GM21390 (cell line): ENCODE measurements around the gene CABYR.
"Not testable (repeated sequence)": the region's sequence is repeated elsewhere in the genome, so short reads cannot be mapped to it uniquely, and the experiment has no call there.

Experiments
- ATAC-seq: cut with Tn5 transposase; IDR thresholded peaks from one replicate; pipeline ENCODE4 v1.9.1; 2021; ENCODE audit not compliant: unreplicated experiment

CABYR gene

DNA sequence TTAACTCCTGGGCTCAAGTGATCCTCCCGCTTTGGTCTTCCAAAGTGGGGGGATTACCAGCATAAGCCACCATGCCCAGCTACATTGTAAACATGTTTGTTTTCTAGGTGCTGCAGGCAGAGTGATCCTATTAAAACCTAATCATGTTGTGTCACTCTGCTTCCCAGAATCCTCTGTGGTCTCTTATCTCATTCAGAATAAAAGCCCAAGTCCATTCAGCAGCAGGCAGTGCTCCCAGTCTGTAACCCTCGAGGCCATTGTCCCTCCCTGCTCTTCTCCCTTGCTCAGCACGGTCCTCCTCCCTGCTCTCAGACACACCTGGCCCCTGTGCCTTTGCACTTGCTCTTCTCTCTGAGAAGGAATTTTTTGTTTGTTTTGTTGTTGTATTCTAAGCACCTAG, 11.1 kb upstream of the CABYR start:
- ATAC-seq, result no peak

- no peak for ATAC-seq
Observed at GRCh38 chr18:24128700-24129099, 10.2 kb upstream of the CABYR start.

- no peak for ATAC-seq
Observed at GRCh38 chr18:24130494-24130893, 8.4 kb upstream of the CABYR start.

GRCh38 chr18:24136967-24137373, 1.9 kb upstream of the CABYR start:
- no peak for ATAC-seq

- ATAC-seq, result peak; percentile 31
Observed at GRCh38 chr18:24138409-24138788, 463 bp upstream of the CABYR start.

DNA sequence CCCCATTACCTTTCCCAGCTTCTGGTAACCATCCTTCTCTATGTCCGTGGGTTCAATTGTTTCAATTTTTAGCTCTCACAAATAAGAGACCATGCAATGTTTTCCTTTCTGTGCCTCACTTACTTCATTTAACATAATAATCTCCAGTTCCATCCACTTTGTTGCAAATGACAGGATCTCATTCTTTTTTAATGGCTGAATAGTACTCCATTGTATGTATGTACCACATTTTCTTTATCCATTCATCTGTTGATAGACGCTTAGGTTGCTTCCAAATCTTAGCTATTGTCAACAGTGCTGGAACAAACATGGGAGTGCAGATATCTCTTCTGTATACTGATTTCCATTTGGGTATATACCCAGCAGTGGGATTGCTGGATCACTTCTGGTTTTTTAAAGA, 1.8 kb downstream of the CABYR start:
- ATAC-seq, result no peak

GRCh38 chr18:24142376-24142775, 3.5 kb downstream of the CABYR start:
- ATAC-seq, result no peak

DNA sequence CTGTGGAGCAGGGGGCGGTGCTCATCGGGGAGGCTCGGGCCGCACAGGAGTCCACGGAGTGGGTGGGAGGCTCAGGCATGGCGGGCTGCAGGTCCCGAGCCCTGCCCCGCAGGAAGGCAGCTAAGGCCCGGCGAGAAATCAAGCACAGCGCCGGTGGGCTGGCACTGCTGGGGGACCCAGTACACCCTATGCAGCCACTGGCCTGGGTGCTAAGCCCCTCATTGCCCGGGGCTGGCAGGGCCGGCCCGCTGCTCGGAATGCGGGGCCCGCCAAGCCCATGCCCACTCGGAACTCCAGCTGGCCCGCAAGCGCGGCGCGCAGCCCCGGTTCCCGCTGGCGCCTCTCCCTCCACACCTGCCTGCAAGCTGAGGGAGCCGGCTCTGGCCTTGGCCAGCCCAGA, 10.7 kb downstream of the CABYR start:
- ATAC-seq, result not testable (repeated sequence)

DNA sequence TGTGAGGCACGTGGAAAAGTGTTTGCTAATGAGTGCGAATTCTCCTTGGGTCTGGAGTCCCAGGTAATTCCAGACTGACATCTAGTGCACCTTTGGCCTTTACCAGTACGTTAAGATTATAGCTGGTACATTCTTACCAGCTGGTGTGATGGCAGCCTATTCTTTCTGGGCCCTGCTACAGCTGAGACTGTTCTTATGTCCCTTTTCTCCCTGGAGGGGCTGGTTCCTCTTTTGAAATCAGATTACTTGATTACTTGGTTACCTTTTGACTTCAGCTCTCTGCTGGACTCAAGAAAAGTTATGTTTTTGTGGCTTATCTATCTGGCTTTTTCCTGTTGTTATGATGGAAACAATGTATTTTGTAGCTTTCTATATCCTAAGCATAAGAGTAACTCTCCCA, 14.5 kb downstream of the CABYR start:
- ATAC-seq, result no peak

GRCh38 chr18:24157855-24158254, 19.0 kb downstream of the CABYR start:
- ATAC-seq, result no peak

GRCh38 chr18:24160086-24160485, 21.2 kb downstream of the CABYR start:
- no peak for ATAC-seq

DNA sequence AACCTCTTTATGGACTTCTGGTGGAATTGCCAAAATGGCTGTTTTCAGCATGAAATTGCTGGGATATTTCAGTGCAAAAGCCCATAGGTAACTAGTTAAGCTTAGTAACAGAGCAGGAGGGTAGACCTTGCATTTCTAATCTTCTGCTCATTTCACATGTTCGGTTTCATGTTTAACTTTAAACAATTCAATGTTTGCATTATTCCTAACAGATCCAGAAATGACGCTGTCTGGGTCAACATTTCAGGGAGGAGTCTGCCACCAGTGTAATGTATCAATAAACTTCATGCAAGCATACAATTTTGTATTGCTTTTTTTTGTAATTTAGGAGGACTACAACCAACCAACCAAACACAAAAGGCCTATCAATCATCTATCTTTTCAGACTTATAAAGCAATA, 22.4 kb downstream of the CABYR start:
- no peak for ATAC-seq

- ATAC-seq, result no peak
Observed at GRCh38 chr18:24168496-24168895, 29.6 kb downstream of the CABYR start.

- no peak for ATAC-seq
Observed at GRCh38 chr18:24170360-24170759, 31.5 kb downstream of the CABYR start.

GRCh38 chr18:24173997-24174396, 35.1 kb downstream of the CABYR start:
- ATAC-seq, result no peak

DNA sequence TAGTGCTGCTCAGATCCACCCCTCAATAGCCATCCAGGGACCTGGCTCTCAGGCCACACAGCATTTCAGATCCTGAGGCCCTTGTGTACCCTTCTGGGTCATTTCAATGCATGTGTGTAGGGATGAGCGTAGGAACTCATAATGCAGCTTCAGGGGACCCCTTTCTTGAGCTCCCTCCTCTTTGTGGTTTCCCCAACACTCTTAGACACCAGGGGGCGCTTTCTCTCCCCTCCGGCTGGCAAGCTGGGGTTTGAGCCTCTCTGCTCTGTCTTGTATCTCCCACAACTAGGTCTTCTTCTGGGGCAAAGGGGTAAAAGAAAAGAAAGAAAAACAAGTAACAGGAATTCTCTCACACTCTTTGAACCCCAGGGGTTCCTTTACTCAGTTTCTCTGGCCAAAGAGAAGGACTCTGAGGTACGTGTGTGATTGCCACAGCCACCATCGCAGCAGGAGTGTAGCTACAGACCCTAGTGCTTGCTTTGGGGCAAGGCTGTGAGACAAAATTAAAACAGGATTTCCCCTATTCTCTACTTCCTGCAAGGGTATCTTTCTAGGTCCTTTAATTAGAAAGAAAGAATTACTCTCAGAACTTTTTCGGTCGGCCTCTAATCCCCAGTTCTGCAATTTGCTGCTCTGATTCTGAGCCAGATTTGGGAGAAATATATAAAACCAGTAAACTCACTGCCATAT, 38.0 kb downstream of the CABYR start:
- peak; percentile 83 for ATAC-seq

- ATAC-seq, result no peak
Observed at GRCh38 chr18:24177499-24178133, 38.8 kb downstream of the CABYR start.

DNA sequence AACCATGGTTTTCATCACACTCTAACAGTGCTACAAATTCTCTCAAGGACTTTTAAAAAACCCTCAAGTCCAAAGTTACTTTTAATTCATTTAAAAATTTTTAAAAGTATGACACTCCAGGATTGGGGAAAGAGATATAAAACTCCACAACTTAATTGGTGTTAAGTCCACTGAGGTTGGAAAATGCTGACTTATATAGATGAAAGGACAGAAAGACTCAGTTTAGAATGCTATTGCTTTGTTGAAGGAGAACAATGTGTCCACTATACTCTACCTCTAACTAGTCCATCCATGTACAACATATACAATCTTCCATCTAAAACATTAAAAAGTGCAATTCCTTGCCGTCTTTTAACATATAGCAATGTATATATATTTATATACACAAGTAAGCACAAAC, 41.2 kb downstream of the CABYR start:
- no peak for ATAC-seq

DNA sequence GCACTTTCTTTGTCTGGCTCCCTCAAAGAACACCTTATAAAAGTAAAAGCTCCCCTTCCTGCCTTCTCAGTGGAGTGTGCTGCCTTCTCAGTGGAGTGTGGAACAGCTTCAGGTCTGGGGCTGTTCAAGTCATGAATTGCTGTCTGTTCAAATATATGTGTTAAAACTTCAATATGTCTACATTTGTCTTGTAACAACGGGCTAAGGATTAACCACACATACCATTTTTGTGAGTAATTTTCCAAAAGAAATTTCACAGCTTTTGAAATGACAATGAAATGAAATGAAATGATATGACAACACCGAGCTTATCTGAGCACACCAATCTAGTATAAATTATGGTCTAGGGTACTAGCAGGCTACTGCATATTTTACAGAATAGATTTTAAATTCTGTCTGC, 42.9 kb downstream of the CABYR start:
- ATAC-seq, result no peak

DNA sequence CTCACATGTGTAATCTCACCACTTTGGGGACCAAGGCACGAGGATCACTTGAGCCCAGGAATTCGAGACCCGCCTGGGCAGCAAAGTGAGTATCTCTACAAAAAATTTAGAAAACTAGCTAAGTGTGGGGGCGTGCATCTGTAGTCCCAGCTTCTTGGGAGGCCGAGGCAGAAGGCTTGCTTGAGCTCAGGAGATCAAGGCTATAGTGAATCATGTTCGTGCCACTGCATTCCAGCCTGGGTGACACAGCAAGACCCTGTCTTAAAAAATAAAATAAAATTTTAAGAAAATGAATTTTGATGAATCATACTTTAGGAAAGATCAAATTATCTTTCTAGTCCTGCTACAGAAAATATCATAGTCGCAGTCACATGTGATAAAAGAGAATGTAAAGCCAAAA, 46.9 kb downstream of the CABYR start:
- ATAC-seq, result no peak

DNA sequence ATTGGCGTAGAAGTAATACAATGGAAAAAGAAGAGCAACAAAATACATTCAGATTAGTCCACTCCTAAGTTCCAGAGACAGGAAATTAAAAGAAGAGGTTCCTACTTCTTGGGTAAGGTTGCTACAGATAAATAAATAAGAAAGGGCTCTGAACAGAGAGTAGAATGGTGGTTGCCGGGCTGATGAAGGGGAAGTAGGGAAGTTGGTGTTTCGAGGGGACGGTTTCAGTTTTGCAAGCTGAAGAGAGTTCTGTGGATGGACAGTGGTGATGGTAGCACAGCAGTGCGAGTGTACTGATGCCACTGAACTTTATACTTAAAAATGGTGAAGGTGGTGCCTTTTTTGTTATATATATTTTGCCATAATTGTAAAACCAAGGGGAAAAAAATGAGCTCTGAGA, 48.2 kb downstream of the CABYR start:
- ATAC-seq, result peak; percentile 60

DNA sequence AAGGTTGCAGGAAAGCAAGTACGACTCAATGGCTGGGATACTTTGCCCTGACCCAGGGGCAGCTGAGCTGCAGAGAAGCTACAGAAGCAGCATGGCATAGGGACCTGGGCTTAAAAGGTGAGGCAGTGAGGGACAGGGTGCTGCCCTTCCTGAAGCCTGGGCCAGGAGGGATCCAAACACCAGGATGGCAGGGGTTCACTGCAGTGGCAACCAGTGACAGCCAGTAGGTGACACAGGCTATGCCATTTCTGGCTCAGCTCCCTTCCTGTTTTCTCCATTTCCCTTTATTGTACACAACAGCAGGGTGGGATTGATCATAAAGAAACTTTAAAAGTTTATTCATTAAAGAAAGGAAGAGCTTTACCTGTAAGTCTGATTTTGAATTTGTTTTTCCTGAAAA, 48.8 kb downstream of the CABYR start:
- ATAC-seq, result no peak

- ATAC-seq, result no peak
Observed at GRCh38 chr18:24188120-24188519, 49.3 kb downstream of the CABYR start.
